ENCODE measurements around the gene IL22RA1. TPM values are rescaled to one million over a fixed set of nuclear protein-coding genes. Genes with fewer than 3 reads are reported as not detected.

The IL22RA1 gene
- total RNA-seq, 1 experiment from 2014 or later = 0.28 TPM

GRCh38 chr1:24162201-24162600 is 19.3 kb upstream of the IL22RA1 start:
- Mint-ChIP-seq H3K9me3 (no peaks in the 10 kb centered on the region), H3K36me3 (peaks cover 19% of the 10 kb centered on the region), H3K4me1 (no peaks in the 10 kb centered on the region), H3K27ac (no peak overlapping the region), H3K4me3 (no peak overlapping the region), H3K27me3 (ENCODE audit: low read depth) (no peaks in the 10 kb centered on the region)
- ATAC-seq (no peak), DNase-seq (ENCODE audit: low spot score) (no peak)
- TF ChIP-seq TEAD1 (CRISPR knock-in tag; IDR thresholded peaks at IDR 0.05) (no peak), NR1H2 (CRISPR knock-in tag; IDR thresholded peaks at IDR 0.05) (no peak)
- POLR2A ChIA-PET = interaction anchor here (1.2 kb wide), 1 partner anchor 12 kb away, joined by 3 read pairs; no protein-coding TSS in a partner anchor
- CTCF ChIA-PET = interaction anchor here (1.1 to 1.5 kb wide), 2 partner anchors 12 to 50 kb away, joined by 3 to 7 read pairs; partner anchors contain the start of gene MYOM3

DNA sequence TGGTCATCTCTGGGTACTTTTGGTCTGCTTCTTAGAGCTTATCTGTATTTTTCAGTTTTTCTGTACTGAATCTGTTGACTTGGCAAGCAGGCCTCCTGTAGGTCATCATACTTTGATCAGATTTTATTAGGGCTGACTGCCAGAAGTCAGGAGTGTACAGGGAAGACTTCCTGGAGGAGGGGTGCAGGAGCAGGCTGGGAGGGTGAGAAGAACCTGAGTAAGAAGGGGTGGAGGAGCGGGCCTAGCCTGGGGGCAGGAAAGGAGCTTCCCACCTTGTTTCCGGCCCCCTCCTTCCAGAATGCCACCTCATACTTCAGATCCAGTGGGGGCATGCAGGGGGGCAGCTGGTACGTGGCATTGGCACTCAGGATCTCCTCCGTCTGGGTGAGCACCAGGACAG is 18.3 kb upstream of the IL22RA1 start:
- no peak overlapping the region for H3K27ac Mint-ChIP-seq
- CTCF ChIA-PET = interaction anchor here (1.1 to 1.5 kb wide), 2 partner anchors 11 to 49 kb away, joined by 3 to 7 read pairs; partner anchors contain the start of gene MYOM3

More for the DNA sequence above, 18.3 kb upstream of the IL22RA1 start:
- DNase-seq (ENCODE audit: low spot score) (no peak), ATAC-seq (no peak)
- no peaks in the 10 kb centered on the region for H3K9me3 Mint-ChIP-seq
- no peak overlapping the region for H3K4me3 Mint-ChIP-seq
- TF ChIP-seq ZNF671 (CRISPR knock-in tag; IDR thresholded peaks at IDR 0.05) (no peak), NR1H2 (CRISPR knock-in tag; IDR thresholded peaks at IDR 0.05) (no peak), ZNF416 (CRISPR knock-in tag; IDR thresholded peaks at IDR 0.05) (no peak), KAT7 (CRISPR knock-in tag; IDR thresholded peaks at IDR 0.05; ENCODE audit: borderline replicate concordance) (no peak), ZNF232 (CRISPR knock-in tag; IDR thresholded peaks at IDR 0.05) (no peak), EMX1 (CRISPR knock-in tag; IDR thresholded peaks at IDR 0.05) (no peak), SP1 (CRISPR knock-in tag; conservative IDR thresholded peaks at IDR 0.05) (no peak), ERG (CRISPR knock-in tag; IDR thresholded peaks at IDR 0.05) (no peak), CBFB (CRISPR knock-in tag; IDR thresholded peaks at IDR 0.05; ENCODE audit: low read depth) (no peak), ZNF396 (CRISPR knock-in tag; IDR thresholded peaks at IDR 0.05; ENCODE audit: borderline replicate concordance) (no peak), NFE2L1 (CRISPR knock-in tag; IDR thresholded peaks at IDR 0.05) (no peak), ZNF138 (CRISPR knock-in tag; conservative IDR thresholded peaks at IDR 0.05) (no peak), HMGXB4 (CRISPR knock-in tag; IDR thresholded peaks at IDR 0.05) (no peak), IRF2 (CRISPR knock-in tag; IDR thresholded peaks at IDR 0.05; ENCODE audit: borderline replicate concordance, low read depth) (no peak), E2F1 (CRISPR knock-in tag; IDR thresholded peaks at IDR 0.05) (no peak), ETV6 (CRISPR knock-in tag; IDR thresholded peaks at IDR 0.05) (no peak)
- TF ChIP-seq, protein P1, sequence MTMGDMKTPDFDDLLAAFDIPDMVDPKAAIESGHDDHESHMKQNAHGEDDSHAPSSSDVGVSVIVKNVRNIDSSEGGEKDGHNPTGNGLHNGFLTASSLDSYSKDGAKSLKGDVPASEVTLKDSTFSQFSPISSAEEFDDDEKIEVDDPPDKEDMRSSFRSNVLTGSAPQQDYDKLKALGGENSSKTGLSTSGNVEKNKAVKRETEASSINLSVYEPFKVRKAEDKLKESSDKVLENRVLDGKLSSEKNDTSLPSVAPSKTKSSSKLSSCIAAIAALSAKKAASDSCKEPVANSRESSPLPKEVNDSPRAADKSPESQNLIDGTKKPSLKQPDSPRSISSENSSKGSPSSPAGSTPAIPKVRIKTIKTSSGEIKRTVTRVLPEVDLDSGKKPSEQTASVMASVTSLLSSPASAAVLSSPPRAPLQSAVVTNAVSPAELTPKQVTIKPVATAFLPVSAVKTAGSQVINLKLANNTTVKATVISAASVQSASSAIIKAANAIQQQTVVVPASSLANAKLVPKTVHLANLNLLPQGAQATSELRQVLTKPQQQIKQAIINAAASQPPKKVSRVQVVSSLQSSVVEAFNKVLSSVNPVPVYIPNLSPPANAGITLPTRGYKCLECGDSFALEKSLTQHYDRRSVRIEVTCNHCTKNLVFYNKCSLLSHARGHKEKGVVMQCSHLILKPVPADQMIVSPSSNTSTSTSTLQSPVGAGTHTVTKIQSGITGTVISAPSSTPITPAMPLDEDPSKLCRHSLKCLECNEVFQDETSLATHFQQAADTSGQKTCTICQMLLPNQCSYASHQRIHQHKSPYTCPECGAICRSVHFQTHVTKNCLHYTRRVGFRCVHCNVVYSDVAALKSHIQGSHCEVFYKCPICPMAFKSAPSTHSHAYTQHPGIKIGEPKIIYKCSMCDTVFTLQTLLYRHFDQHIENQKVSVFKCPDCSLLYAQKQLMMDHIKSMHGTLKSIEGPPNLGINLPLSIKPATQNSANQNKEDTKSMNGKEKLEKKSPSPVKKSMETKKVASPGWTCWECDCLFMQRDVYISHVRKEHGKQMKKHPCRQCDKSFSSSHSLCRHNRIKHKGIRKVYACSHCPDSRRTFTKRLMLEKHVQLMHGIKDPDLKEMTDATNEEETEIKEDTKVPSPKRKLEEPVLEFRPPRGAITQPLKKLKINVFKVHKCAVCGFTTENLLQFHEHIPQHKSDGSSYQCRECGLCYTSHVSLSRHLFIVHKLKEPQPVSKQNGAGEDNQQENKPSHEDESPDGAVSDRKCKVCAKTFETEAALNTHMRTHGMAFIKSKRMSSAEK (CRISPR knock-in tag; IDR thresholded peaks at IDR 0.05; ENCODE audit: borderline replicate concordance) = no peak
- TF ChIP-seq, protein P2, sequence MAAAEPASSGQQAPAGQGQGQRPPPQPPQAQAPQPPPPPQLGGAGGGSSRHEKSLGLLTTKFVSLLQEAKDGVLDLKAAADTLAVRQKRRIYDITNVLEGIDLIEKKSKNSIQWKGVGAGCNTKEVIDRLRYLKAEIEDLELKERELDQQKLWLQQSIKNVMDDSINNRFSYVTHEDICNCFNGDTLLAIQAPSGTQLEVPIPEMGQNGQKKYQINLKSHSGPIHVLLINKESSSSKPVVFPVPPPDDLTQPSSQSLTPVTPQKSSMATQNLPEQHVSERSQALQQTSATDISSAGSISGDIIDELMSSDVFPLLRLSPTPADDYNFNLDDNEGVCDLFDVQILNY (CRISPR knock-in tag; IDR thresholded peaks at IDR 0.05) = no peak
- peaks cover 19% of the 10 kb centered on the region for H3K36me3 Mint-ChIP-seq
- POLR2A ChIA-PET = interaction anchor here (0.7 to 1.2 kb wide), 2 partner anchors 11 to 221 kb away, joined by 3 read pairs; no protein-coding TSS in a partner anchor
- H3K4me1 Mint-ChIP-seq = no peaks in the 10 kb centered on the region
- no peaks in the 10 kb centered on the region for H3K27me3 Mint-ChIP-seq (ENCODE audit: low read depth)
